ENCODE measurements around the gene TMBIM1.

TMBIM1 gene

DNA sequence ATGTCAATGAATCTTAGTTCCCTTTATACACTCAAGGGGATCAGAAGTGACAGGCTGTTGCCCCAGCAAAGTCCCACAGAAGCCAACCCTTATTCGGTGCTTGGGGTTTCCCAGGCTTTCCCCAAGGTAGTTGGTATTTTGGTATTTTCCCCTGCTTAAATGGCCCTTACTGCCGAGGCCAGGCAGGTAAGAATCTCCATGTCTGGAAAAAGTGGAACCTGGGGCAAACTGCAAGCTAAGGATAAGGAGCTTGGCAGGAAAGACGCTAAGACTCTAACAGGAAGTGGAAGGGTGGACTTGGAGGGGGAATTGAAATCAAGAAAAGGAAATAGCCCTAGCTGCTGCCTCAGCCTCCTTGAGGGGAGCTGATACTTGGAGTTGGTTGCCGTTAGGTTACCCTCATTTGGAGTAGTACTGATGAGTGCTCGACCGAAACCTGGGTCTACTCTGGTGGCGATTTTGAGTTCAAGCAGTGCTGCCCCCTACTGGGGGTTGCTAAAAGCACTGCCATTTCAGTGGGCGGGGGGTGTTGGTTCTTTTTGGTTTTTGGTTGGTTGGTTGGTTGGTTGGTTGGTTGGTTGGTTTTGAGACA lies 34.8 kb downstream of the TMBIM1 start:
- DNase-seq (ENCODE audit: low spot score), result peak; percentile 77

DNA sequence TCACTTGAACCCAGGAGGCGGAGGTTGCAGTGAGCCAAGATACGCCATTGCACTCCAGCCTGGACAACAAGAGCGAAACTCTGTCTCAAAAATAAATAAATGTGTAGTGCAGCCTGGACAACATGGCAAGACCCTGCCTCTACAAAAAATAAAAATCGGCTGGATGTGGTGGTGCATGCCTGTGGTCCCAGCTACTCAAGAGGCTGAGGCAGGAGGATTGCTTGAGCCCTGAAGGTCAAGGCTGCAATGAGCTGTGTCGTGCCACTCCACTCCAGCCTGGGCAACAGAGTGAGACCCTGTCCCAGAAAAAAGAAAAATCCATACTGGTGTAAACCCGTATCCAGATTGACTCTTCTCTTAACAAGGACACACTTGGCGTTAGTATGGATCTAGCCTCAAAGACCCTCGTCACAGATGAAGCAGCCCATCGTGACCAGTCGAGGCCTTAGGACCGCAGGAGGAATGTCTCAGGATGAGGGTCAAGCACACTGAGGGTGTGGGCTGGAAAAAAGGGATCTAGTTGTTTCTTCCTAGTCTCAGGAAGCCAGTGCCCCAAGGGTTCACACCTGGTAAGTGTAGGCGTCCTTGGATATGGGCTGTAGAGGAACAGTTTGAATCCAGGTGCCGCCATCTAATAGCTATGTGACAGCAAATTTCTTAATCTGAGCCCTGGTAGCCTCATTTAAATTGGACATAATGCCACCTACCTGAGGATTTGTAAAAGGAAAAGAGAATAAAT lies 35.5 kb downstream of the TMBIM1 start:
- no peak for DNase-seq (ENCODE audit: low spot score)

DNA sequence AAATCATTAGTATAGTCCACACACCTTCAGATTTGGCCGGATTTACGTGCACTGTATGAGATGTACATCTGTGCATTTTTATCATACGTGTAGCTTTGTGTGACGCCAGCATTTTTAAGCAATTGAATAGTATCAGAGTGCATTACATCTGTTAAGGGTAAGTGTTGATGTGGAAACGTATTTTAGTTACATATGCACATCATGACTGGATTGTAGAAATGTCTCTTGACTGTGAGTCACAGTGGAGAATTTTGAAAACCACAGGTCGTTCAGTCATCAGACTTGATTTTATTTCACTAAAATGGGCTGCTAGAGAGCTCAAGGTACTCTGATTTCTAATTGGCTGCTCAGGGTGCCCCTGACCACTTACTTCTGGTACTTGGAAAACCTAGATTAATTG lies 36.9 kb downstream of the TMBIM1 start:
- no peak for DNase-seq (ENCODE audit: low spot score)

GRCh38 chr2:218253232-218253625 lies 39.1 kb downstream of the TMBIM1 start:
- no peak for DNase-seq (ENCODE audit: low spot score)

DNA sequence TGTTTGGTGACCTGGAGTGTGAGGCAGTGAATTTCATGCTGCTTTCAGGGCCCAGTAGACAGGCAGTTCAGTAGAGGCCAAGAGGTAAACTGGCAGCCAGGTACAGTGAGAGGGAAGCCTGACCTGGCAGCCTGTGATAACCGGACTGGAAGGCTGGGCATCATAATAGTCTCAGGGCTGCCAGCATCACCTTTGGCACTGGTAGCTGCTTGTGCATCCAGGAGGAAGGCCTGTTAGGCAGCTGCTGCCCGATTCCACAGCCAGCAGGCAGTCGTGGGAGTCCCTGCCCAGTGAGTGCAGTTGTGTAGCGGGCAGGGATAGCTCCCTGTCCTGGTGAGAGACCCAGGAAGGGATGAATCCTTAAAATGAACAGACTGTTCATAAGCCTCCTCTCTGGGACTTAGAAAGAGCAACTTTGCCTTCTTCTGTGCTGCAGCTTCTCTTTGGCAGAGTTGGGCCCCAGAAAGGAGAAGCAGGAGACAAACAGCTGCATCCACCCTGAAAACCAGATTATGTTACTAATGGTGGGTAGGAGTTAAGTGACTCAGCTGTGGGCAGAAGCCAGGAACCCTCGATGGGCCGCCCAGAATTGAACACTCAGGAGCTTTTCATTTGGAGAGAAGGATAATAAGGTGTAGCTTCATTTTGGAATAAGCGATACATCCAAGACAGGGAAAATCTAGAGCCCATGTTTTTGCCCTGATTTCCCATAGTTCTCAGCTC lies 39.6 kb downstream of the TMBIM1 start:
- DNase-seq (ENCODE audit: low spot score), result no peak

DNA sequence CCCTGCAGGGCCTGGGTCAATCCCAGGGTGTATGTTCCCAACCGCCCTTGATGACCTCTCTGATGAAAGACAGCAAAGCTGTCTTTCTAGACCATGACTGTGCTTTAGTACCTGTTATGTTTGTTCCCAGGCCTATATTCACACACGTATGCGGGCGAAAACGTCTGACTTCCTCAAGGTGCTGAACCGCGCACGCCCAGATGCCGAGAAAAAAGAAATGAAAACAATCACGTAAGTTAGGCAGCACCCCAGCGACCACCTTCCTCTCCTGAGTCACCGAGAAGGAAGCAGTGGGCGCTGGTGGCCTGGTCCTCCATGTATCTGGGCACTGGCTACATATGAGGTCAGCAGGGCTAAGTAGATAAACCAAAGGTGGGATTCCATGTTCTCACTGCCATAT lies 42.6 kb downstream of the TMBIM1 start:
- no peak for DNase-seq (ENCODE audit: low spot score)

- DNase-seq (ENCODE audit: low spot score), result no peak
These were observed 47.1 kb downstream of the TMBIM1 start for GRCh38 chr2:218245214-218245613.

- DNase-seq (ENCODE audit: low spot score), result no peak
These were observed 47.6 kb downstream of the TMBIM1 start for GRCh38 chr2:218244665-218245064.

DNA sequence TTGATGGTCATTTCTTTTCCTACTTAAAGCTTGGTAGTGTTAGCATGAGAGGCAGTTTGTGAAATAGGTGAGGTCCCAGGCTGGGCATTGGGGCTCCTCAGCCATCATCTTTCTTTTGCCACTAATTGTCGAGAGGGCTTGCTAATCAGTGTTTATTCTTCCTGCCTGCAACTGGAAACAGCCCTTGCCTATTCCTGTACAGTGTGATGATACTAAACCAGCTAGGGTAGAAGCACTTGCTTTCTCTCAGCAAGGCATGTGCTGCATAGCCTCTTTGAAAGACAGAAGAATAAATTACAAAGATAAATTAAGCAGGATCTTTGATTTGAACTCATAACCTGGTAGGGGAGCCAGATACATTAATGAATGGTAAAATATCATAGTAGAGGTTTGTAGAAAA lies 48.1 kb downstream of the TMBIM1 start:
- no peak for DNase-seq (ENCODE audit: low spot score)

DNA sequence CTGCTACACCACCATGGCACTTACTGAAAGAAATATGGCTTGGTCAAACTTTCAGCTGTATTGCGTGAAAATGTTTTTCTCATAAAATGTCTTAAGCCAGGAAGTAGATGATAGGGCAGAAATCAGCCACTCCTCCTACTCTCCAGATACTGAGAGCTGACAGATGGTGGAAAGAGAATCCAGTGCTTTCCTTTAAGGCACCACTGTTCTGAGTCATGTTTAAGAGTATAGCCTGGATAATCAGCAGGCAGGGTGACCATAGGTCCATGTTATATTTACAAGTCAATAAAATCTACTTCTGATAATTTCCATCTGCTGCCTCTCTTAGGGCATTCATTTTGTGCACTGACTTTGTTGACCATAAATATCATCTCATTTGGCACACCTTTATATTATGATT lies 53.4 kb downstream of the TMBIM1 start:
- DNase-seq (ENCODE audit: low spot score), result no peak

DNA sequence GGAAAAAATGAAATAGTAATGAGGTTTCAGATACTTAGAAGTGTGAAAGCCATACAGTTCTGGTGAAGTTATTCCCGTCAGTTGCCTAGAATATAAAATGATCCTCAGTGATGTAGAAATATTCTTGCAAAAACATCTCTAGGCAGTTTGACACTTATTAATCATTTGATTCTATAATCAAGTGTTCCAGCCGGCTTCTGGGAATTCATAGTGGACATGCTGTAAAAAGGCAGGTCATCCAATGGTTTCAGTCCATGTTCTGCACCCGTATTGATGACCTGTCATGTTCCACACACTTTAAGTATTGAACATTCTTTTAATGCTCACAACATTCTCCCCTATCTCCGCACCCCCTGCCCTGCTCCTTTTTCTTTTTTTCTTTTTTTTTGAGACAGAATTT lies 55.5 kb downstream of the TMBIM1 start:
- DNase-seq (ENCODE audit: low spot score), result no peak

DNA sequence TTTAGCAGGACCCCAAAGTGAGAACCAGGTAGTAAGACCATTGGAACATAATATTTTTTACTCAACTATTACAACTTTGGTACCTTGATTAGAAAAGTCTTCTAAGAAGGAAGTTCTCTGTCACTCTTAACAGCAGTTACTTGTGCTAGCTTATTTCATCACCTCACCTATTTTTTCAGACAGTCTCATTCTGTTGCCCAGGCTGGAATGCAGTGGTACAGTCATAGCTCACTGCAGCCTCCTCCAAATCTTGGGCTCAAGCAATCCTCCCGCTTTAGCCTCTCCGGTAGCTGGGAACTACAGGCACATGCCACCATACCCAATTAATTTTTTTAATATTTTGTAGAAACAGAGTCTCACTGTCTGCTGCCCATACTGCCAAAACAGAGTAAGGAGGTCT lies 57.3 kb downstream of the TMBIM1 start:
- no peak for DNase-seq (ENCODE audit: low spot score)

DNA sequence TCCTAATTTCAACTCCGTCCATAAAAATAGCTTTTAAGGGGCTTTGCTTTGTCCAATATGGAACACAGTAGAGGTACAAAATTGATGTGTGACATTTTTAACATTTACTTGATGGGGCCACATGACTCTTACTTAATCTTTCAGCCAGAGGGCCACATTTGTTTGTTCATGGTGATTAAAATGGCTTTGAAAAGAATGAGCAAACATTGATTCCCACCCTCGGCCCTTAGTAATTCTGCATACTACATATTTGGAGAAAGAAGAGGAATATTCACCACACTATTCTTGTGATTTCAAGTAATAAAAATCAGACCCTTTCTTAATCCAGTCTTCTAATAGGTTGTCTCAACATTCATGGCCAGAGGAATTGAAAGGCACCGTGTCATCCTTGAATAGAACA lies 57.8 kb downstream of the TMBIM1 start:
- no peak for DNase-seq (ENCODE audit: low spot score)

- DNase-seq (ENCODE audit: low spot score), result no peak
These were observed 58.8 kb downstream of the TMBIM1 start for GRCh38 chr2:218233543-218233942.

- peak; percentile 34 for DNase-seq (ENCODE audit: low spot score)
These were observed 61.4 kb downstream of the TMBIM1 start for GRCh38 chr2:218230882-218231281.

GRCh38 chr2:218229851-218230250 lies 62.5 kb downstream of the TMBIM1 start:
- no peak for DNase-seq (ENCODE audit: low spot score)

DNA sequence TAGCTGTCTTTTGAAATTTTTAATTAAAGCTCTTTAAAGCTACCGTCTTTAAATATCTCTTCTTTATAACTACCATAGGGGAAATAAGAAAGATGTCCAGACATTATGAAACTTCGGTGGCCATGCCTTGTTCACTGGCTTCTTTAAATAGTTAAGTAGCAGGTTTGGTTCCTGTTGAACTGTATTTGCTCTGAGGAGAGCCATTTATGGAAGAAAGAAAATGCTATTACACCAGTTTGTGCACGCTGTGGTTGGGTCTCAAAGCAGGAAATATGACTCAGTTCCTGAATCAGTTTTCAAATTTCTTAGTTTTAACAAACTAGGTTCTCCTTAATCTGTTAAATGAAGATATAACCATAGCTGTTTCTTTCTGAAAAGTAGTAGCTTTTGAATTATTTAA lies 63.1 kb downstream of the TMBIM1 start:
- no peak for DNase-seq (ENCODE audit: low spot score)

GRCh38 chr2:218228366-218229090 lies 63.8 kb downstream of the TMBIM1 start:
- no peak for DNase-seq (ENCODE audit: low spot score)

DNA sequence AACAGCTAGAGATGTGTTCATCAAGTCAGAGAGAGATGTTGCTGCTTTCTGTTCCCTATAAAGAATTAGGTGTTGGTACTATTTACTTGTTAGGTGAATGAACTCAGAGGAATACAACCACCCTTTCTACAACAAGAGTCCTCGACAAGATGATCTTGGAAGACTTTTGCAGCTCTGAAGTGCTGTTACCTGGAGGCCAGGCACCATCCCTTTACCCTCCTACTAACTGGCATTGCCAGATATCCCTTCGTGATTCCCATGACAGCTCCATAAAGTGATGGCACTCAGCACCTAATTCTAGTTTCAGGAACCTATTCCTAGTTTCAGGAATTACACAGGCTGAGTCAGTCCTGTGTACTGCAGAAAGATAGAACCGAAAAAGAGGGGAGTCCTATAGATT lies 65.4 kb downstream of the TMBIM1 start:
- no peak for DNase-seq (ENCODE audit: low spot score)
